Liver (tissue), 9 donors: ENCODE data around the gene EFCAB14. TPM values are rescaled to one million over a fixed set of nuclear protein-coding genes. Genes with fewer than 3 reads are reported as not detected.

Experiments
- DNase-seq: peaks from one replicate; pipeline ENCODE4 v3.0.0-alpha.2; 2017; ENCODE audit warnings: low spot score
- H3K27ac ChIP-seq, 2 donors: one replicate each; pipeline ENCODE4 v1.7.0; 2013; ENCODE audit warnings: inconsistent platforms in 2 of 2, low read length in 2 of 2, control low read depth in 1 of 2, low read depth in 1 of 2, mild to moderate bottlenecking in 1 of 2
- H3K27me3 ChIP-seq, 4 donors: one replicate each; pipeline versions ENCODE4 v1.6.1 to v1.7.0; 2013; ENCODE audit warnings: low read length in 3 of 4, inconsistent platforms in 1 of 4, mild to moderate bottlenecking in 1 of 4, moderate library complexity in 1 of 4; ENCODE audit not compliant: control insufficient read depth in 4 of 4, insufficient read depth in 4 of 4
- H3K36me3 ChIP-seq, 4 donors: one replicate each; pipeline versions ENCODE4 v1.6.1 to v1.7.0; 2013; ENCODE audit warnings: low read length in 3 of 4, mild to moderate bottlenecking in 3 of 4, low read depth in 1 of 4, moderate library complexity in 1 of 4; ENCODE audit not compliant: control insufficient read depth in 4 of 4, insufficient read depth in 3 of 4
- H3K4me1 ChIP-seq, 4 donors: one replicate each; pipeline versions ENCODE4 v1.6.1 to v1.7.0; 2013; ENCODE audit warnings: low read length in 3 of 4, mild to moderate bottlenecking in 3 of 4, moderate library complexity in 1 of 4; ENCODE audit not compliant: control insufficient read depth in 4 of 4, insufficient read depth in 4 of 4
- H3K4me3 ChIP-seq, 3 donors: one replicate each; pipeline versions ENCODE4 v1.6.1 to v1.7.0; 2013; ENCODE audit warnings: low read length in 3 of 3, control low read depth in 1 of 3, low read depth in 1 of 3, mild to moderate bottlenecking in 1 of 3
- H3K9ac ChIP-seq, 2 donors: one replicate each; pipeline ENCODE4 v1.7.0; 2013; ENCODE audit warnings: low read length in 2 of 2, mild to moderate bottlenecking in 2 of 2, moderate library complexity in 2 of 2, control low read depth in 1 of 2, low read depth in 1 of 2
- H3K9me3 ChIP-seq, 4 donors: one replicate each; pipeline versions ENCODE4 v1.6.1 to v1.7.0; 2013; ENCODE audit warnings: low read length in 3 of 4; ENCODE audit not compliant: control insufficient read depth in 4 of 4
- EGR1 ChIP-seq, 2 donors: IDR thresholded peaks; 2 replicates each; pipeline ENCODE4 v1.6.1; 2016 to 2018; ENCODE audit warnings: antibody characterized with exemption in 2 of 2, low read depth in 2 of 2
- FOXA1 ChIP-seq: IDR thresholded peaks from 2 replicates; pipeline ENCODE4 v1.6.1; 2016; ENCODE audit warnings: antibody characterized with exemption
- FOXA2 ChIP-seq: IDR thresholded peaks from 2 replicates; pipeline ENCODE4 v1.6.1; 2016; ENCODE audit warnings: antibody characterized with exemption
- GABPA ChIP-seq, 2 donors: IDR thresholded peaks in 1 of 2; conservative IDR thresholded peaks in 1 of 2; 2 replicates each; pipeline ENCODE4 v1.6.1; 2016; ENCODE audit warnings: antibody characterized with exemption in 2 of 2, mild to moderate bottlenecking in 1 of 2, moderate library complexity in 1 of 2
- HNF4G ChIP-seq: IDR thresholded peaks from 2 replicates; pipeline ENCODE4 v1.6.1; 2016; ENCODE audit warnings: antibody characterized with exemption
- JUND ChIP-seq, 2 donors: IDR thresholded peaks; 2 replicates each; pipeline ENCODE4 v1.6.1; 2016; ENCODE audit warnings: antibody characterized with exemption in 2 of 2
- NR2F2 ChIP-seq: IDR thresholded peaks from 2 replicates; pipeline ENCODE4 v1.6.1; 2016; ENCODE audit warnings: antibody characterized with exemption
- RXRA ChIP-seq, 2 donors: IDR thresholded peaks; 2 replicates each; pipeline ENCODE4 v1.6.1; 2017 to 2018; ENCODE audit warnings: antibody characterized with exemption in 2 of 2, mild to moderate bottlenecking in 1 of 2
- SP1 ChIP-seq: IDR thresholded peaks from 2 replicates; pipeline ENCODE4 v1.6.1; 2018; ENCODE audit warnings: antibody characterized with exemption, mild to moderate bottlenecking
- YY1 ChIP-seq: IDR thresholded peaks from 2 replicates; pipeline ENCODE4 v1.6.1; 2016; ENCODE audit warnings: antibody characterized with exemption, mild to moderate bottlenecking
- ZBTB33 ChIP-seq: IDR thresholded peaks from 2 replicates; pipeline ENCODE4 v1.6.1; 2016; ENCODE audit warnings: antibody characterized with exemption
- WGBS: extraction: QIAGEN DNeasy Blood & Tissue Kit; methylation state at CpG from one replicate; pipeline ENCODE4 v1.1.7; 2013; 5-methylcytosine and 5-hydroxymethylcytosine counted together
- polyA plus RNA-seq, 2 donors: library from polyadenylated mRNA; stranded (reverse) in 1 of 2; unstranded in 1 of 2; fragments of 200-250 nt in 1 of 2; fragments of >200 nt in 1 of 2; fragmentation: Nextera tagmentation in 1 of 2; extraction: Ambion mirVana in 1 of 2; gene quantifications; one replicate each; pipeline versions ENCODE4 v1.2.1 to v1.2.3, GENCODE V29; 2013 to 2015
- total RNA-seq, 2 donors: library from RNA; depleted of rRNA; stranded (reverse); fragments of >200 nt; gene quantifications; one replicate each; pipeline ENCODE4 v1.2.3, GENCODE V29; 2014
- TF ChIP-seq, protein P1 (sequence below): IDR thresholded peaks from 2 replicates; pipeline ENCODE4 v1.6.1; 2016; ENCODE audit warnings: antibody characterized with exemption, mild to moderate bottlenecking
- TF ChIP-seq, protein P2 (sequence below): IDR thresholded peaks from 2 replicates; pipeline ENCODE4 v1.6.1; 2016; ENCODE audit warnings: antibody characterized with exemption
- donor health status: healthy.
- donor health status: healthy.
- donor health status: healthy.
- donor health status: healthy.
- donor health status: healthy.

The EFCAB14 gene
- total and polyA plus RNA-seq, 4 donors = 14.8 to 34.6 (median 23.7) TPM

GRCh38 chr1:46670134-46670533 is 48.8 kb downstream of the EFCAB14 start:
- 100% methylated on average over 1 of the region's 1 CpG for WGBS
- Histone ChIP-seq H3K27ac (no peak overlapping the region), H3K9me3 (no peaks in the 10 kb centered on the region), H3K36me3 (peaks cover 0 to 5% (median 3%) of the 10 kb centered on the region in 4 donors), H3K4me3 (no peak overlapping the region), H3K4me1 (peaks cover 0 to 17% (median 13%) of the 10 kb centered on the region in 4 donors), H3K9ac (no peak overlapping the region), H3K27me3 (no peaks in the 10 kb centered on the region)
- no peak for DNase-seq
- TF ChIP-seq FOXA2 (no peak), ZBTB33 (no peak), FOXA1 (no peak), NR2F2 (no peak), GABPA (IDR thresholded peaks at IDR 0.05 in 1 of 2, conservative IDR thresholded peaks at IDR 0.05 in 1 of 2) (no peak), RXRA (IDR thresholded peaks at IDR 0.05) (no peak), YY1 (no peak)
- TF ChIP-seq, protein P1, sequence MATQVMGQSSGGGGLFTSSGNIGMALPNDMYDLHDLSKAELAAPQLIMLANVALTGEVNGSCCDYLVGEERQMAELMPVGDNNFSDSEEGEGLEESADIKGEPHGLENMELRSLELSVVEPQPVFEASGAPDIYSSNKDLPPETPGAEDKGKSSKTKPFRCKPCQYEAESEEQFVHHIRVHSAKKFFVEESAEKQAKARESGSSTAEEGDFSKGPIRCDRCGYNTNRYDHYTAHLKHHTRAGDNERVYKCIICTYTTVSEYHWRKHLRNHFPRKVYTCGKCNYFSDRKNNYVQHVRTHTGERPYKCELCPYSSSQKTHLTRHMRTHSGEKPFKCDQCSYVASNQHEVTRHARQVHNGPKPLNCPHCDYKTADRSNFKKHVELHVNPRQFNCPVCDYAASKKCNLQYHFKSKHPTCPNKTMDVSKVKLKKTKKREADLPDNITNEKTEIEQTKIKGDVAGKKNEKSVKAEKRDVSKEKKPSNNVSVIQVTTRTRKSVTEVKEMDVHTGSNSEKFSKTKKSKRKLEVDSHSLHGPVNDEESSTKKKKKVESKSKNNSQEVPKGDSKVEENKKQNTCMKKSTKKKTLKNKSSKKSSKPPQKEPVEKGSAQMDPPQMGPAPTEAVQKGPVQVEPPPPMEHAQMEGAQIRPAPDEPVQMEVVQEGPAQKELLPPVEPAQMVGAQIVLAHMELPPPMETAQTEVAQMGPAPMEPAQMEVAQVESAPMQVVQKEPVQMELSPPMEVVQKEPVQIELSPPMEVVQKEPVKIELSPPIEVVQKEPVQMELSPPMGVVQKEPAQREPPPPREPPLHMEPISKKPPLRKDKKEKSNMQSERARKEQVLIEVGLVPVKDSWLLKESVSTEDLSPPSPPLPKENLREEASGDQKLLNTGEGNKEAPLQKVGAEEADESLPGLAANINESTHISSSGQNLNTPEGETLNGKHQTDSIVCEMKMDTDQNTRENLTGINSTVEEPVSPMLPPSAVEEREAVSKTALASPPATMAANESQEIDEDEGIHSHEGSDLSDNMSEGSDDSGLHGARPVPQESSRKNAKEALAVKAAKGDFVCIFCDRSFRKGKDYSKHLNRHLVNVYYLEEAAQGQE = no peak
- TF ChIP-seq, protein P2, sequence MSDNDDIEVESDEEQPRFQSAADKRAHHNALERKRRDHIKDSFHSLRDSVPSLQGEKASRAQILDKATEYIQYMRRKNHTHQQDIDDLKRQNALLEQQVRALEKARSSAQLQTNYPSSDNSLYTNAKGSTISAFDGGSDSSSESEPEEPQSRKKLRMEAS = no peak

GRCh38 chr1:46667782-46668760 is 50.8 kb downstream of the EFCAB14 start, which contains the start of gene ATPAF1:
TSS of gene ATPAF1 (minus strand) at chr1:46668364. CDS start at chr1:46668322, 42 bp downstream.
- TF ChIP-seq FOXA2 = no peak
- TF ChIP-seq RXRA (IDR thresholded peaks at IDR 0.05) = peak; percentile 65 to 74
- TF ChIP-seq, protein P2 = no peak
- TF ChIP-seq JUND (IDR thresholded peaks at IDR 0.05) = no peak
- no peak for TF ChIP-seq EGR1 (IDR thresholded peaks at IDR 0.05; ENCODE audit: low read depth in 2 of 2)
- TF ChIP-seq ZBTB33 = no peak
- no peak for TF ChIP-seq HNF4G
- peak in 1 of 2 donors; percentile 39 for TF ChIP-seq GABPA (IDR thresholded peaks at IDR 0.05 in 1 of 2, conservative IDR thresholded peaks at IDR 0.05 in 1 of 2)
- TF ChIP-seq SP1 = peak; percentile 41
- TF ChIP-seq YY1 = peak; percentile 27
- peak; percentile 69 for DNase-seq
- H3K36me3 ChIP-seq = peaks cover 2 to 15% (median 5%) of the 10 kb centered on the region in 4 donors
- H3K27me3 ChIP-seq = no peaks in the 10 kb centered on the region
- under 1% methylated on average over 96 of the region's 96 CpGs for WGBS
- peak within 1 kb of the TSS; percentile 48 to 61 for H3K27ac ChIP-seq
- H3K4me1 ChIP-seq = peaks cover 0 to 17% (median 13%) of the 10 kb centered on the region in 4 donors
- H3K9me3 ChIP-seq = no peaks in the 10 kb centered on the region
- peak within 1 kb of the TSS; percentile 91 to 97 (median 94) for H3K4me3 ChIP-seq
- H3K9ac ChIP-seq = peak within 1 kb of the TSS; percentile 60 to 68
